Erythroblast (primary cell): ENCODE results near the gene C22orf31.

ENCODE experiments used
- GATA1 ChIP-seq: IDR thresholded peaks from 2 replicates; pipeline ENCODE4 v1.6.1; 2011; ENCODE audit warnings: low read depth, mild to moderate bottlenecking, control low read depth, low read length, moderate library complexity
- POLR2A ChIP-seq: IDR thresholded peaks from 2 replicates; pipeline ENCODE4 v1.6.1; 2011; ENCODE audit warnings: mild to moderate bottlenecking, low read length

- TF ChIP-seq POLR2A = no peak
- no peak for TF ChIP-seq GATA1
These were observed 700 bp downstream of the C22orf31 start for GRCh38 chr22:29060931-29061330.
